SU-DHL-6 (cell line): ENCODE data around the gene SGCG.

Experiments
- EZH2phosphoT487 ChIP-seq: fragments of 200-600 bp; sonication (generic), shearing (Covaris generic); conservative IDR thresholded peaks from 2 replicates; pipeline ENCODE4 v1.6.1; 2018; ENCODE audit warnings: mild to moderate bottlenecking, antibody characterized with exemption, low read length, moderate library complexity, mixed read lengths
- TF ChIP-seq, protein P1 (sequence below): fragments of 200-600 bp; sonication (generic); IDR thresholded peaks from one replicate; pipeline ENCODE4 v1.5.1; 2017; ENCODE audit warnings: antibody characterized with exemption, mild to moderate bottlenecking, low read length, moderate library complexity; ENCODE audit not compliant: insufficient read depth, poor library complexity, severe bottlenecking

- TF ChIP-seq, protein P1, sequence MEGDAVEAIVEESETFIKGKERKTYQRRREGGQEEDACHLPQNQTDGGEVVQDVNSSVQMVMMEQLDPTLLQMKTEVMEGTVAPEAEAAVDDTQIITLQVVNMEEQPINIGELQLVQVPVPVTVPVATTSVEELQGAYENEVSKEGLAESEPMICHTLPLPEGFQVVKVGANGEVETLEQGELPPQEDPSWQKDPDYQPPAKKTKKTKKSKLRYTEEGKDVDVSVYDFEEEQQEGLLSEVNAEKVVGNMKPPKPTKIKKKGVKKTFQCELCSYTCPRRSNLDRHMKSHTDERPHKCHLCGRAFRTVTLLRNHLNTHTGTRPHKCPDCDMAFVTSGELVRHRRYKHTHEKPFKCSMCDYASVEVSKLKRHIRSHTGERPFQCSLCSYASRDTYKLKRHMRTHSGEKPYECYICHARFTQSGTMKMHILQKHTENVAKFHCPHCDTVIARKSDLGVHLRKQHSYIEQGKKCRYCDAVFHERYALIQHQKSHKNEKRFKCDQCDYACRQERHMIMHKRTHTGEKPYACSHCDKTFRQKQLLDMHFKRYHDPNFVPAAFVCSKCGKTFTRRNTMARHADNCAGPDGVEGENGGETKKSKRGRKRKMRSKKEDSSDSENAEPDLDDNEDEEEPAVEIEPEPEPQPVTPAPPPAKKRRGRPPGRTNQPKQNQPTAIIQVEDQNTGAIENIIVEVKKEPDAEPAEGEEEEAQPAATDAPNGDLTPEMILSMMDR, result no peak
- no peak for TF ChIP-seq EZH2phosphoT487
Measured at GRCh38 chr13:23140492-23140891, 40.3 kb upstream of the SGCG start.
